Measurements from ENCODE around the gene GPA33.

DNA sequence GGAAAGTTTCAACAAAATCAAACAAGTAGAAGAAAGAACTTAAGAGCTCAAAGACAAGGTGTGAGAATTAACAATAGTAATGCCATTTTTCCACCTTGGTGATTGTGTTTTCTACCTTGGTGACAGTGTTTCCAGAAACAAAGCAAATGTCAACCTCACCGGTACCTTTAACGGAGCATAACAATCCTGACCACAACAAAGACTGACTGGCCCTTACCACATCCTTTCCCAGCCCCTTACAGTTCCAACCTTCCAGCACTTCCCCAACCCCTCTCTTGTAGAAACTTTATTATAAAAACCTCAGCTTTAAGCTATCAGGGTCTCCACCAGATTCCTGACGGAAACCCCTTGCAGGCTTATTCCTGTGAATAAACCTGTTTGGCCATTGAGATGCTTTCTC lies 20.4 kb upstream of the GPA33 start:
- TF ChIP-seq, protein P1, sequence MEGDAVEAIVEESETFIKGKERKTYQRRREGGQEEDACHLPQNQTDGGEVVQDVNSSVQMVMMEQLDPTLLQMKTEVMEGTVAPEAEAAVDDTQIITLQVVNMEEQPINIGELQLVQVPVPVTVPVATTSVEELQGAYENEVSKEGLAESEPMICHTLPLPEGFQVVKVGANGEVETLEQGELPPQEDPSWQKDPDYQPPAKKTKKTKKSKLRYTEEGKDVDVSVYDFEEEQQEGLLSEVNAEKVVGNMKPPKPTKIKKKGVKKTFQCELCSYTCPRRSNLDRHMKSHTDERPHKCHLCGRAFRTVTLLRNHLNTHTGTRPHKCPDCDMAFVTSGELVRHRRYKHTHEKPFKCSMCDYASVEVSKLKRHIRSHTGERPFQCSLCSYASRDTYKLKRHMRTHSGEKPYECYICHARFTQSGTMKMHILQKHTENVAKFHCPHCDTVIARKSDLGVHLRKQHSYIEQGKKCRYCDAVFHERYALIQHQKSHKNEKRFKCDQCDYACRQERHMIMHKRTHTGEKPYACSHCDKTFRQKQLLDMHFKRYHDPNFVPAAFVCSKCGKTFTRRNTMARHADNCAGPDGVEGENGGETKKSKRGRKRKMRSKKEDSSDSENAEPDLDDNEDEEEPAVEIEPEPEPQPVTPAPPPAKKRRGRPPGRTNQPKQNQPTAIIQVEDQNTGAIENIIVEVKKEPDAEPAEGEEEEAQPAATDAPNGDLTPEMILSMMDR (IDR thresholded peaks at IDR 0.05), result no peak
- no peak for TF ChIP-seq EP300 (IDR thresholded peaks at IDR 0.05; ENCODE audit: low read depth)

Data from transverse colon (tissue), 3 donors.